IMR-90 (cell line): Measurements from ENCODE around the gene ATXN1. TPM values are rescaled to one million over a fixed set of nuclear protein-coding genes. Genes with fewer than 3 reads are reported as not detected.

Source experiments
- ATAC-seq: fragments of 200-7000 bp; cut with Tn5 transposase; 2 replicates; pipeline ENCODE4 v1.9.1; 2020; ENCODE audit warnings: low read depth, mild to moderate bottlenecking, moderate library complexity
- BruUV-seq: library from RNA; stranded (reverse); fragments of 400-500 nt; replicated peaks from 2 replicates; lab custom pipeline; 2021; lab: Mats Ljungman, UMichigan
- CTCF ChIA-PET: fragments of 300-600 bp; formaldehyde crosslinking; extraction: SDS; loops from one replicate; lab custom pipeline; 2021; ENCODE audit warnings: antibody characterized with exemption; lab: Yijun Ruan, JAX
- POLR2A ChIA-PET: fragments of 300-600 bp; sonication (Branson Sonifier 250); formaldehyde crosslinking; loops from one replicate; lab custom pipeline; 2022; ENCODE audit warnings: antibody characterized with exemption; ENCODE audit not compliant: unreplicated experiment; lab: Charles Lee
- DNase-seq: peaks from one replicate; pipeline ENCODE4 v3.0.0; 2013
- H2AFZ ChIP-seq: replicated peaks from 2 replicates; pipeline ENCODE3; 2013; ENCODE audit warnings: low read length, mild to moderate bottlenecking; ENCODE audit not compliant: poor library complexity
- H2AK5ac ChIP-seq: 2 replicates; pipeline ENCODE4 v1.6.1; 2013; ENCODE audit warnings: low read depth, low read length, inconsistent platforms
- H2AK9ac ChIP-seq: replicated peaks from 2 replicates; pipeline ENCODE3; 2013; ENCODE audit warnings: mild to moderate bottlenecking, low read depth, low read length, moderate library complexity; ENCODE audit not compliant: poor library complexity
- H2BK120ac ChIP-seq: 2 replicates; pipeline ENCODE4 v1.6.1; 2013; ENCODE audit warnings: low read depth, low read length, inconsistent platforms
- H2BK15ac ChIP-seq: 3 replicates; pipeline ENCODE4 v1.6.1; 2013; ENCODE audit warnings: low read depth, low read length, inconsistent platforms
- H2BK20ac ChIP-seq: 2 replicates; pipeline ENCODE4 v1.6.1; 2013; ENCODE audit warnings: low read depth, mild to moderate bottlenecking, inconsistent platforms, low read length, moderate library complexity
- H2BK5ac ChIP-seq: 2 replicates; pipeline ENCODE4 v1.6.1; 2013; ENCODE audit warnings: mild to moderate bottlenecking, low read depth, low read length, inconsistent platforms; ENCODE audit not compliant: poor library complexity, severe bottlenecking
- H3K14ac ChIP-seq: replicated peaks from 2 replicates; pipeline ENCODE4 v1.6.1; 2013; ENCODE audit warnings: low read depth, low read length, inconsistent platforms
- H3K18ac ChIP-seq: 2 replicates; pipeline ENCODE4 v1.6.1; 2013; ENCODE audit warnings: low read depth, low read length, control low read depth
- H3K23ac ChIP-seq: 2 replicates; pipeline ENCODE4 v1.6.1; 2013; ENCODE audit warnings: low read depth, low read length, inconsistent platforms
- H3K27ac ChIP-seq: 2 replicates; pipeline ENCODE4 v1.5.1; 2013; ENCODE audit warnings: mild to moderate bottlenecking, control low read depth, low read length; ENCODE audit not compliant: insufficient read depth
- H3K27me3 ChIP-seq: 2 replicates; pipeline ENCODE4 v1.6.1; 2013; ENCODE audit warnings: low read length; ENCODE audit not compliant: control insufficient read depth, insufficient read depth
- H3K36me3 ChIP-seq: 2 replicates; pipeline ENCODE4 v1.6.1; 2013; ENCODE audit warnings: low read length, mixed read lengths; ENCODE audit not compliant: control insufficient read depth, insufficient read depth
- H3K4ac ChIP-seq: 2 replicates; pipeline ENCODE4 v1.6.1; 2013; ENCODE audit warnings: low read depth, low read length, inconsistent platforms
- H3K4me1 ChIP-seq: 2 replicates; pipeline ENCODE4 v1.6.1; 2013; ENCODE audit warnings: low read length, mixed read lengths; ENCODE audit not compliant: control insufficient read depth, insufficient read depth
- H3K4me2 ChIP-seq: 2 replicates; pipeline ENCODE4 v1.6.1; 2013; ENCODE audit warnings: low read depth, mild to moderate bottlenecking, control low read depth, low read length, moderate library complexity
- H3K4me3 ChIP-seq: 2 replicates; pipeline ENCODE4 v1.5.1; 2013; ENCODE audit warnings: low read depth, mild to moderate bottlenecking, control low read depth, low read length, moderate library complexity; ENCODE audit not compliant: insufficient read depth
- H3K56ac ChIP-seq: 2 replicates; pipeline ENCODE4 v1.6.1; 2013; ENCODE audit warnings: low read length, inconsistent platforms; ENCODE audit not compliant: insufficient read depth; ENCODE audit errors: extremely low read depth
- H3K79me1 ChIP-seq, 2 experiments: 2 replicates each; pipeline ENCODE4 v1.6.1; 2013; ENCODE audit warnings: low read length in 2 of 2, inconsistent platforms in 1 of 2, low read depth in 1 of 2
- H3K9ac ChIP-seq: 2 replicates; pipeline ENCODE4 v1.6.1; 2013; ENCODE audit warnings: low read depth, low read length, control low read depth
- H3K9me1 ChIP-seq: 2 replicates; pipeline ENCODE4 v1.6.1; 2013; ENCODE audit warnings: low read length, inconsistent platforms; ENCODE audit not compliant: insufficient read depth
- H3K9me3 ChIP-seq: 2 replicates; pipeline ENCODE4 v1.6.1; 2013; ENCODE audit warnings: low read length; ENCODE audit not compliant: control insufficient read depth, insufficient read depth
- H4K20me1 ChIP-seq: 2 replicates; pipeline ENCODE4 v1.6.1; 2013; ENCODE audit warnings: low read length, inconsistent platforms; ENCODE audit not compliant: insufficient read depth
- H4K5ac ChIP-seq: 2 replicates; pipeline ENCODE4 v1.6.1; 2013; ENCODE audit warnings: mild to moderate bottlenecking, low read depth, low read length, control low read depth
- H4K8ac ChIP-seq, 2 experiments: 2 replicates each; pipeline ENCODE4 v1.6.1; 2013; ENCODE audit warnings: low read depth in 2 of 2, low read length in 2 of 2, control low read depth in 1 of 2, inconsistent platforms in 1 of 2
- H4K91ac ChIP-seq: 2 replicates; pipeline ENCODE4 v1.6.1; 2013; ENCODE audit warnings: low read depth, low read length, inconsistent platforms; ENCODE audit not compliant: insufficient read depth
- CHD1 ChIP-seq: IDR thresholded peaks from 2 replicates; pipeline ENCODE4 v1.6.1; 2012; ENCODE audit warnings: low read depth, low read length, improper control_type of control experiment
- FOS ChIP-seq: fragments of 150-350 bp; IDR thresholded peaks from 2 replicates; pipeline ENCODE4 v1.6.1; 2016; ENCODE audit warnings: low read depth, low read length
- MAFK ChIP-seq: IDR thresholded peaks from 2 replicates; pipeline ENCODE4 v1.6.1; 2012; ENCODE audit warnings: low read depth, low read length, improper control_type of control experiment
- RCOR1 ChIP-seq: IDR thresholded peaks from 2 replicates; pipeline ENCODE4 v1.6.1; 2012; ENCODE audit warnings: mild to moderate bottlenecking, low read length, improper control_type of control experiment; ENCODE audit not compliant: insufficient replicate concordance
- WGBS, 2 experiments: methylation state at CpG; one replicate each; pipeline versions ENCODE4 v1.1.5 to v1.1.7; 2013; ENCODE audit warnings: missing lambda C conversion rate in 2 of 2; ENCODE audit not compliant: insufficient read length in 1 of 2; ENCODE audit errors: extremely low coverage in 2 of 2; 5-methylcytosine and 5-hydroxymethylcytosine counted together
- dilution Hi-C: fragments of 300-500 bp; cut with HindIII; formaldehyde crosslinking; loops from one replicate; pipeline ENCODE4 v1.14.3; 2018; ENCODE audit warnings: low sequenced_read_pairs; ENCODE audit not compliant: unreplicated experiment
- in situ Hi-C: fragments of 300-500 bp; cut with MboI; formaldehyde crosslinking; loops from 3 replicates; pipeline ENCODE4 v1.14.3; 2019; ENCODE audit warnings: low sequenced_read_pairs, inconsistent platforms, mixed read lengths
- intact Hi-C: fragments of 100-400 bp; cut with micrococcal nuclease; formaldehyde crosslinking; loops from 2 replicates; pipeline ENCODE4 v1.10.0; 2022
- polyA plus RNA-seq, 3 experiments: library from polyadenylated mRNA; depleted of rRNA; stranded (reverse); fragments of >200 nt; gene quantifications; 2 replicates each; pipeline ENCODE4 v1.2.3, GENCODE V29; 2012; ENCODE audit warnings: low replicate concordance in 1 of 3
- total RNA-seq: library from RNA; depleted of rRNA; stranded (reverse); fragments of >200 nt; gene quantifications from 2 replicates; pipeline ENCODE4 v1.2.3, GENCODE V29; 2012
- TF ChIP-seq, protein P1 (sequence below): conservative IDR thresholded peaks from 2 replicates; pipeline ENCODE4 v1.5.1; 2012; ENCODE audit warnings: mild to moderate bottlenecking, low read depth, low read length, improper control_type of control experiment

The ATXN1 gene
- total and polyA plus RNA-seq, 2 of the 4 experiments (the other 2 are of a cell fraction), result 7.3 to 11.1 TPM

DNA sequence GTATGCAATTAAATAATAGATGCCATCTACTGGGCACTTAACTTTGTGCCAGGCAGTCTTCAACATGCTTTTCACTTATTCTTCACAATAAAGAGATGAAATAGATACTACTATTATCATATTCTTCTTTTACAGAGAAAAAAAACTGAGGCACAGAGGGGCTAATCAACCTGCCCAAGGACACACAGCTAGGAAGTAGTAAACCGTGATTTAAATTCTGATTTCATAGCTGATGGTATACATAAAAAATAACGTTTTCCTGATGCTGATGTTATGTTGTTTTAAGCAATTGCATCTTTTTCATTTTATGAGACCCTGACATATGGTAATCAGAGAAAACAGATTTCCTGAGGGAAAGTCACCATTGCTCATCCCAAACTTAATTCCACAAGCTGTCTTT is 45.1 kb upstream of the ATXN1 start:
- no peak overlapping the region for H3K4me2 ChIP-seq
- no peak overlapping the region for H3K9ac ChIP-seq
- no peak overlapping the region for H3K18ac ChIP-seq
- intact Hi-C loops (no loop called here), dilution Hi-C loops (no loop called here), in situ Hi-C loops (no loop called here)
- no peak overlapping the region for H3K14ac ChIP-seq
- ChIA-PET POLR2A (no interaction called here), CTCF (interaction anchor here (1.4 kb wide), 1 partner anchor 10 kb away, joined by 4 read pairs; no protein-coding TSS in a partner anchor)
- no peaks in the 10 kb centered on the region; the same call in 1 of the 2 replicates for H3K9me1 ChIP-seq
- no peak overlapping the region for H2BK5ac ChIP-seq
- TF ChIP-seq RCOR1, result no peak
- TF ChIP-seq CHD1, result no peak
- no peak for TF ChIP-seq FOS
- TF ChIP-seq, protein P1, sequence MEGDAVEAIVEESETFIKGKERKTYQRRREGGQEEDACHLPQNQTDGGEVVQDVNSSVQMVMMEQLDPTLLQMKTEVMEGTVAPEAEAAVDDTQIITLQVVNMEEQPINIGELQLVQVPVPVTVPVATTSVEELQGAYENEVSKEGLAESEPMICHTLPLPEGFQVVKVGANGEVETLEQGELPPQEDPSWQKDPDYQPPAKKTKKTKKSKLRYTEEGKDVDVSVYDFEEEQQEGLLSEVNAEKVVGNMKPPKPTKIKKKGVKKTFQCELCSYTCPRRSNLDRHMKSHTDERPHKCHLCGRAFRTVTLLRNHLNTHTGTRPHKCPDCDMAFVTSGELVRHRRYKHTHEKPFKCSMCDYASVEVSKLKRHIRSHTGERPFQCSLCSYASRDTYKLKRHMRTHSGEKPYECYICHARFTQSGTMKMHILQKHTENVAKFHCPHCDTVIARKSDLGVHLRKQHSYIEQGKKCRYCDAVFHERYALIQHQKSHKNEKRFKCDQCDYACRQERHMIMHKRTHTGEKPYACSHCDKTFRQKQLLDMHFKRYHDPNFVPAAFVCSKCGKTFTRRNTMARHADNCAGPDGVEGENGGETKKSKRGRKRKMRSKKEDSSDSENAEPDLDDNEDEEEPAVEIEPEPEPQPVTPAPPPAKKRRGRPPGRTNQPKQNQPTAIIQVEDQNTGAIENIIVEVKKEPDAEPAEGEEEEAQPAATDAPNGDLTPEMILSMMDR, result no peak
- no peak for TF ChIP-seq MAFK
- peaks cover 2% of the 10 kb centered on the region for H3K9me3 ChIP-seq
- H2BK20ac ChIP-seq, result no peak overlapping the region
- no peak overlapping the region for H2BK120ac ChIP-seq
- H2BK15ac ChIP-seq, result no peak overlapping the region
- H3K56ac ChIP-seq, result no peak overlapping the region
- DNase-seq (no peak), ATAC-seq (no peak)
- no peak overlapping the region for H3K27ac ChIP-seq
- H3K4me3 ChIP-seq, result no peak overlapping the region
- H3K36me3 ChIP-seq, result no peaks in the 10 kb centered on the region
- no peak overlapping the region for H2AFZ ChIP-seq
- H4K20me1 ChIP-seq, result no peaks in the 10 kb centered on the region
- no peak overlapping the region for H4K5ac ChIP-seq
- no peak overlapping the region for H2AK5ac ChIP-seq
- no peaks in the 10 kb centered on the region for H3K79me1 ChIP-seq
- BruUV-seq, result no TSS peak
- no peak overlapping the region for H4K91ac ChIP-seq
- H3K23ac ChIP-seq, result no peak overlapping the region
- no peak overlapping the region for H4K8ac ChIP-seq
- no CpG with 5 or more reads among the region's 2 CpGs for WGBS, 2 experiments
- peaks cover 2% of the 10 kb centered on the region; the same call in 1 of the 2 replicates for H3K4me1 ChIP-seq
- H3K27me3 ChIP-seq, result no peaks in the 10 kb centered on the region
- no peak overlapping the region for H3K4ac ChIP-seq
- H2AK9ac ChIP-seq, result no peak overlapping the region
